Adrenal gland (tissue), 5 donors: ENCODE results near the gene GPR135.

Source experiments
- POLR2A ChIP-seq, 2 donors: fragments of 450-650 bp; IDR thresholded peaks; one replicate each; pipeline ENCODE4 v1.6.1; 2017; ENCODE audit warnings: antibody characterized with exemption in 2 of 2, mild to moderate bottlenecking in 2 of 2, moderate library complexity in 1 of 2
- TF ChIP-seq, protein P1 (sequence below), 6 experiments: fragments of 450-650 bp in 4 of 6; fragments of 200-600 bp in 2 of 6; sonication (generic) in 1 of 6; IDR thresholded peaks; 1 replicate in 5 of 6; 2 replicates in 1 of 6; pipeline versions ENCODE4 v1.5.1 to v1.8.0; 2016 to 2021; ENCODE audit warnings: antibody characterized with exemption in 6 of 6, mild to moderate bottlenecking in 2 of 6, moderate library complexity in 1 of 6
- donor health status: DM: no; HTN: no; CAD: no.

DNA sequence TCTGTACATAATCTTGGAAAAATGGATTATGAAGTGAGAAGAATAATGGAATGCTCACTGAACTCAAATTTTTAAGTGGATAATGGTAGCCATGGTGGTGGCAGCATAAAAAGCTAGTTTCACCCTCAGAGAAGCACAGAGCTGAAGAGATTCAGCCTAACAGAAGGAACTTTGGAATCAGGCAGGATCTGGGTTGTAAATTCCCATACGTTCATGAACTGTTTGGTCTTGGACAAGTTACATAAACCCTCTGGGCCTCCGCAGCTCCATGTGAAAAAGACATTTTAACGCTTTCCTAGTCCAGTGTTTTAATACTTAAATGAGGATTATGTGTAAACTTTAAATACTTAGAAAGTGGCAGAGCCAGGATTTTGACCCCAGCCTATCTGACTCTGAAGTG, 45.8 kb upstream of the GPR135 start:
- TF ChIP-seq, protein P1, sequence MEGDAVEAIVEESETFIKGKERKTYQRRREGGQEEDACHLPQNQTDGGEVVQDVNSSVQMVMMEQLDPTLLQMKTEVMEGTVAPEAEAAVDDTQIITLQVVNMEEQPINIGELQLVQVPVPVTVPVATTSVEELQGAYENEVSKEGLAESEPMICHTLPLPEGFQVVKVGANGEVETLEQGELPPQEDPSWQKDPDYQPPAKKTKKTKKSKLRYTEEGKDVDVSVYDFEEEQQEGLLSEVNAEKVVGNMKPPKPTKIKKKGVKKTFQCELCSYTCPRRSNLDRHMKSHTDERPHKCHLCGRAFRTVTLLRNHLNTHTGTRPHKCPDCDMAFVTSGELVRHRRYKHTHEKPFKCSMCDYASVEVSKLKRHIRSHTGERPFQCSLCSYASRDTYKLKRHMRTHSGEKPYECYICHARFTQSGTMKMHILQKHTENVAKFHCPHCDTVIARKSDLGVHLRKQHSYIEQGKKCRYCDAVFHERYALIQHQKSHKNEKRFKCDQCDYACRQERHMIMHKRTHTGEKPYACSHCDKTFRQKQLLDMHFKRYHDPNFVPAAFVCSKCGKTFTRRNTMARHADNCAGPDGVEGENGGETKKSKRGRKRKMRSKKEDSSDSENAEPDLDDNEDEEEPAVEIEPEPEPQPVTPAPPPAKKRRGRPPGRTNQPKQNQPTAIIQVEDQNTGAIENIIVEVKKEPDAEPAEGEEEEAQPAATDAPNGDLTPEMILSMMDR (IDR thresholded peaks at IDR 0.05) = no peak
- no peak for TF ChIP-seq POLR2A (IDR thresholded peaks at IDR 0.05)
